GM23338 (cell line): Measurements from ENCODE around the gene CTNND2.

Experiments used
- CREB1 ChIP-seq: fragments of 250-450 bp; sonication (Bioruptor Pico); IDR thresholded peaks from 2 replicates; pipeline ENCODE4 v1.5.0; 2020; ENCODE audit warnings: low read depth, mild to moderate bottlenecking, moderate library complexity
- EZH2 ChIP-seq: fragments of 200-600 bp; sonication (generic); IDR thresholded peaks from one replicate; pipeline ENCODE4 v1.8.0; 2017; ENCODE audit warnings: antibody characterized with exemption, mild to moderate bottlenecking, low read depth; ENCODE audit not compliant: unreplicated experiment
- EZH2phosphoT487 ChIP-seq: fragments of 200-600 bp; sonication (generic); IDR thresholded peaks from one replicate; pipeline ENCODE4 v1.8.1; 2018; ENCODE audit warnings: antibody characterized with exemption; ENCODE audit not compliant: unreplicated experiment
- JUNB ChIP-seq: IDR thresholded peaks from one replicate; pipeline ENCODE4 v1.6.1; 2016; ENCODE audit warnings: antibody characterized with exemption; ENCODE audit not compliant: unreplicated experiment
- NANOG ChIP-seq: IDR thresholded peaks from 2 replicates; pipeline ENCODE4 v1.6.1; 2016; ENCODE audit warnings: antibody characterized with exemption, borderline replicate concordance
- POLR2AphosphoS5 ChIP-seq: IDR thresholded peaks from 2 replicates; pipeline ENCODE4 v1.6.1; 2016; ENCODE audit warnings: antibody characterized with exemption, low read depth
- ZNF114 ChIP-seq: fragments of 250-450 bp; sonication (Bioruptor Pico); IDR thresholded peaks from 2 replicates; pipeline ENCODE4 v1.5.0; 2020; ENCODE audit warnings: mild to moderate bottlenecking, moderate library complexity
- ZNF331 ChIP-seq: fragments of 250-450 bp; sonication (Bioruptor Pico); IDR thresholded peaks from 2 replicates; pipeline ENCODE4 v1.5.0; 2020; ENCODE audit warnings: low read depth, mild to moderate bottlenecking, moderate library complexity
- TF ChIP-seq, protein P1 (sequence below), 2 experiments: fragments of 200-600 bp in 1 of 2; sonication (generic) in 1 of 2; conservative IDR thresholded peaks; 2 replicates each; pipeline versions ENCODE4 v1.5.1 to v1.6.1; 2016 to 2017; ENCODE audit warnings: antibody characterized with exemption in 2 of 2, low read depth in 2 of 2, mild to moderate bottlenecking in 2 of 2, moderate library complexity in 1 of 2
- TF ChIP-seq, protein P2 (sequence below): IDR thresholded peaks from 2 replicates; pipeline ENCODE4 v1.6.1; 2016; ENCODE audit warnings: antibody characterized with exemption
- TF ChIP-seq, protein P3 (sequence below): IDR thresholded peaks from one replicate; pipeline ENCODE4 v1.6.1; 2018; ENCODE audit warnings: antibody characterized with exemption; ENCODE audit not compliant: unreplicated experiment
- TF ChIP-seq, protein P4 (sequence below): fragments of 250-450 bp; sonication (Bioruptor Pico); IDR thresholded peaks from 2 replicates; pipeline ENCODE4 v1.5.0; 2020; ENCODE audit warnings: mild to moderate bottlenecking, moderate library complexity

DNA sequence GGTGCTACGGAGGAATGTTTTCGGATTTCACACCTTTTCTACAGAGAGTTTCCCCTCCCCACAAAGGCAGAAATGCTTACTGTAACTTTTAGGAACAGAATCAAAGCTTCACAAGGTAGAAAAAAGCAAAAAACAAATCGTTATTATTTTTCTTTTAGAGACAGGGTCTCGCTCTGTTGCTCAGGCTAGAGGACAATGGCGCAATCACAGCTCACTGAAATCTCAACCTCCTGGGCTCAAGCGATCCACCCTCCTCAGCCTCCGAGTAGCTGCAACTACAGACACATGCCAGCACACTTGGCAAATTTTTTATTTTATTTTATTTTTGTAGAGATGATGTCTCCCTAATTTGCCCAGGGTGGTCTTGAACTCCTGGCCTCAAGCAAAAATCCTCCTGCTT is 394.5 kb downstream of the CTNND2 start:
- TF ChIP-seq, protein P1, sequence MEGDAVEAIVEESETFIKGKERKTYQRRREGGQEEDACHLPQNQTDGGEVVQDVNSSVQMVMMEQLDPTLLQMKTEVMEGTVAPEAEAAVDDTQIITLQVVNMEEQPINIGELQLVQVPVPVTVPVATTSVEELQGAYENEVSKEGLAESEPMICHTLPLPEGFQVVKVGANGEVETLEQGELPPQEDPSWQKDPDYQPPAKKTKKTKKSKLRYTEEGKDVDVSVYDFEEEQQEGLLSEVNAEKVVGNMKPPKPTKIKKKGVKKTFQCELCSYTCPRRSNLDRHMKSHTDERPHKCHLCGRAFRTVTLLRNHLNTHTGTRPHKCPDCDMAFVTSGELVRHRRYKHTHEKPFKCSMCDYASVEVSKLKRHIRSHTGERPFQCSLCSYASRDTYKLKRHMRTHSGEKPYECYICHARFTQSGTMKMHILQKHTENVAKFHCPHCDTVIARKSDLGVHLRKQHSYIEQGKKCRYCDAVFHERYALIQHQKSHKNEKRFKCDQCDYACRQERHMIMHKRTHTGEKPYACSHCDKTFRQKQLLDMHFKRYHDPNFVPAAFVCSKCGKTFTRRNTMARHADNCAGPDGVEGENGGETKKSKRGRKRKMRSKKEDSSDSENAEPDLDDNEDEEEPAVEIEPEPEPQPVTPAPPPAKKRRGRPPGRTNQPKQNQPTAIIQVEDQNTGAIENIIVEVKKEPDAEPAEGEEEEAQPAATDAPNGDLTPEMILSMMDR (conservative IDR thresholded peaks at IDR 0.05; ENCODE audit: low read depth in 2 of 2): no peak
- TF ChIP-seq EZH2phosphoT487: no peak
- TF ChIP-seq, protein P2, sequence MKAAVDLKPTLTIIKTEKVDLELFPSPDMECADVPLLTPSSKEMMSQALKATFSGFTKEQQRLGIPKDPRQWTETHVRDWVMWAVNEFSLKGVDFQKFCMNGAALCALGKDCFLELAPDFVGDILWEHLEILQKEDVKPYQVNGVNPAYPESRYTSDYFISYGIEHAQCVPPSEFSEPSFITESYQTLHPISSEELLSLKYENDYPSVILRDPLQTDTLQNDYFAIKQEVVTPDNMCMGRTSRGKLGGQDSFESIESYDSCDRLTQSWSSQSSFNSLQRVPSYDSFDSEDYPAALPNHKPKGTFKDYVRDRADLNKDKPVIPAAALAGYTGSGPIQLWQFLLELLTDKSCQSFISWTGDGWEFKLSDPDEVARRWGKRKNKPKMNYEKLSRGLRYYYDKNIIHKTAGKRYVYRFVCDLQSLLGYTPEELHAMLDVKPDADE: no peak
- TF ChIP-seq EZH2: no peak
- TF ChIP-seq POLR2AphosphoS5: no peak
- TF ChIP-seq, protein P3, sequence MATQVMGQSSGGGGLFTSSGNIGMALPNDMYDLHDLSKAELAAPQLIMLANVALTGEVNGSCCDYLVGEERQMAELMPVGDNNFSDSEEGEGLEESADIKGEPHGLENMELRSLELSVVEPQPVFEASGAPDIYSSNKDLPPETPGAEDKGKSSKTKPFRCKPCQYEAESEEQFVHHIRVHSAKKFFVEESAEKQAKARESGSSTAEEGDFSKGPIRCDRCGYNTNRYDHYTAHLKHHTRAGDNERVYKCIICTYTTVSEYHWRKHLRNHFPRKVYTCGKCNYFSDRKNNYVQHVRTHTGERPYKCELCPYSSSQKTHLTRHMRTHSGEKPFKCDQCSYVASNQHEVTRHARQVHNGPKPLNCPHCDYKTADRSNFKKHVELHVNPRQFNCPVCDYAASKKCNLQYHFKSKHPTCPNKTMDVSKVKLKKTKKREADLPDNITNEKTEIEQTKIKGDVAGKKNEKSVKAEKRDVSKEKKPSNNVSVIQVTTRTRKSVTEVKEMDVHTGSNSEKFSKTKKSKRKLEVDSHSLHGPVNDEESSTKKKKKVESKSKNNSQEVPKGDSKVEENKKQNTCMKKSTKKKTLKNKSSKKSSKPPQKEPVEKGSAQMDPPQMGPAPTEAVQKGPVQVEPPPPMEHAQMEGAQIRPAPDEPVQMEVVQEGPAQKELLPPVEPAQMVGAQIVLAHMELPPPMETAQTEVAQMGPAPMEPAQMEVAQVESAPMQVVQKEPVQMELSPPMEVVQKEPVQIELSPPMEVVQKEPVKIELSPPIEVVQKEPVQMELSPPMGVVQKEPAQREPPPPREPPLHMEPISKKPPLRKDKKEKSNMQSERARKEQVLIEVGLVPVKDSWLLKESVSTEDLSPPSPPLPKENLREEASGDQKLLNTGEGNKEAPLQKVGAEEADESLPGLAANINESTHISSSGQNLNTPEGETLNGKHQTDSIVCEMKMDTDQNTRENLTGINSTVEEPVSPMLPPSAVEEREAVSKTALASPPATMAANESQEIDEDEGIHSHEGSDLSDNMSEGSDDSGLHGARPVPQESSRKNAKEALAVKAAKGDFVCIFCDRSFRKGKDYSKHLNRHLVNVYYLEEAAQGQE: no peak
- TF ChIP-seq JUNB: no peak
- no peak for TF ChIP-seq CREB1
- no peak for TF ChIP-seq ZNF114
- no peak for TF ChIP-seq ZNF331 (CRISPR knock-in tag)
- no peak for TF ChIP-seq NANOG
- TF ChIP-seq, protein P4, sequence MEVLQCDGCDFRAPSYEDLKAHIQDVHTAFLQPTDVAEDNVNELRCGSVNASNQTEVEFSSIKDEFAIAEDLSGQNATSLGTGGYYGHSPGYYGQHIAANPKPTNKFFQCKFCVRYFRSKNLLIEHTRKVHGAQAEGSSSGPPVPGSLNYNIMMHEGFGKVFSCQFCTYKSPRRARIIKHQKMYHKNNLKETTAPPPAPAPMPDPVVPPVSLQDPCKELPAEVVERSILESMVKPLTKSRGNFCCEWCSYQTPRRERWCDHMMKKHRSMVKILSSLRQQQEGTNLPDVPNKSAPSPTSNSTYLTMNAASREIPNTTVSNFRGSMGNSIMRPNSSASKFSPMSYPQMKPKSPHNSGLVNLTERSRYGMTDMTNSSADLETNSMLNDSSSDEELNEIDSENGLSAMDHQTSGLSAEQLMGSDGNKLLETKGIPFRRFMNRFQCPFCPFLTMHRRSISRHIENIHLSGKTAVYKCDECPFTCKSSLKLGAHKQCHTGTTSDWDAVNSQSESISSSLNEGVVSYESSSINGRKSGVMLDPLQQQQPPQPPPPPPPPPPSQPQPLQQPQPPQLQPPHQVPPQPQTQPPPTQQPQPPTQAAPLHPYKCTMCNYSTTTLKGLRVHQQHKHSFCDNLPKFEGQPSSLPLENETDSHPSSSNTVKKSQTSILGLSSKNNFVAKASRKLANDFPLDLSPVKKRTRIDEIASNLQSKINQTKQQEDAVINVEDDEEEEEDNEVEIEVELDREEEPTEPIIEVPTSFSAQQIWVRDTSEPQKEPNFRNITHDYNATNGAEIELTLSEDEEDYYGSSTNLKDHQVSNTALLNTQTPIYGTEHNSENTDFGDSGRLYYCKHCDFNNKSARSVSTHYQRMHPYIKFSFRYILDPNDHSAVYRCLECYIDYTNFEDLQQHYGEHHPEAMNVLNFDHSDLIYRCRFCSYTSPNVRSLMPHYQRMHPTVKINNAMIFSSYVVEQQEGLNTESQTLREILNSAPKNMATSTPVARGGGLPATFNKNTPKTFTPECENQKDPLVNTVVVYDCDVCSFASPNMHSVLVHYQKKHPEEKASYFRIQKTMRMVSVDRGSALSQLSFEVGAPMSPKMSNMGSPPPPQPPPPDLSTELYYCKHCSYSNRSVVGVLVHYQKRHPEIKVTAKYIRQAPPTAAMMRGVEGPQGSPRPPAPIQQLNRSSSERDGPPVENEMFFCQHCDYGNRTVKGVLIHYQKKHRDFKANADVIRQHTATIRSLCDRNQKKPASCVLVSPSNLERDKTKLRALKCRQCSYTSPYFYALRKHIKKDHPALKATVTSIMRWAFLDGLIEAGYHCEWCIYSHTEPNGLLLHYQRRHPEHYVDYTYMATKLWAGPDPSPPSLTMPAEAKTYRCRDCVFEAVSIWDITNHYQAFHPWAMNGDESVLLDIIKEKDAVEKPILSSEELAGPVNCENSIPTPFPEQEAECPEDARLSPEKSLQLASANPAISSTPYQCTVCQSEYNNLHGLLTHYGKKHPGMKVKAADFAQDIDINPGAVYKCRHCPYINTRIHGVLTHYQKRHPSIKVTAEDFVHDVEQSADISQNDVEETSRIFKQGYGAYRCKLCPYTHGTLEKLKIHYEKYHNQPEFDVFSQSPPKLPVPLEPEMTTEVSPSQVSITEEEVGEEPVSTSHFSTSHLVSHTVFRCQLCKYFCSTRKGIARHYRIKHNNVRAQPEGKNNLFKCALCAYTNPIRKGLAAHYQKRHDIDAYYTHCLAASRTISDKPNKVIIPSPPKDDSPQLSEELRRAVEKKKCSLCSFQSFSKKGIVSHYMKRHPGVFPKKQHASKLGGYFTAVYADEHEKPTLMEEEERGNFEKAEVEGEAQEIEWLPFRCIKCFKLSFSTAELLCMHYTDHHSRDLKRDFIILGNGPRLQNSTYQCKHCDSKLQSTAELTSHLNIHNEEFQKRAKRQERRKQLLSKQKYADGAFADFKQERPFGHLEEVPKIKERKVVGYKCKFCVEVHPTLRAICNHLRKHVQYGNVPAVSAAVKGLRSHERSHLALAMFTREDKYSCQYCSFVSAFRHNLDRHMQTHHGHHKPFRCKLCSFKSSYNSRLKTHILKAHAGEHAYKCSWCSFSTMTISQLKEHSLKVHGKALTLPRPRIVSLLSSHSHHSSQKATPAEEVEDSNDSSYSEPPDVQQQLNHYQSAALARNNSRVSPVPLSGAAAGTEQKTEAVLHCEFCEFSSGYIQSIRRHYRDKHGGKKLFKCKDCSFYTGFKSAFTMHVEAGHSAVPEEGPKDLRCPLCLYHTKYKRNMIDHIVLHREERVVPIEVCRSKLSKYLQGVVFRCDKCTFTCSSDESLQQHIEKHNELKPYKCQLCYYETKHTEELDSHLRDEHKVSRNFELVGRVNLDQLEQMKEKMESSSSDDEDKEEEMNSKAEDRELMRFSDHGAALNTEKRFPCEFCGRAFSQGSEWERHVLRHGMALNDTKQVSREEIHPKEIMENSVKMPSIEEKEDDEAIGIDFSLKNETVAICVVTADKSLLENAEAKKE (CRISPR knock-in tag): no peak
